ENCODE data around the gene AGPS.
"Not testable (repeated sequence)": the region's sequence is repeated elsewhere in the genome, so short reads cannot be mapped to it uniquely, and the experiment has no call there.

AGPS gene

DNA sequence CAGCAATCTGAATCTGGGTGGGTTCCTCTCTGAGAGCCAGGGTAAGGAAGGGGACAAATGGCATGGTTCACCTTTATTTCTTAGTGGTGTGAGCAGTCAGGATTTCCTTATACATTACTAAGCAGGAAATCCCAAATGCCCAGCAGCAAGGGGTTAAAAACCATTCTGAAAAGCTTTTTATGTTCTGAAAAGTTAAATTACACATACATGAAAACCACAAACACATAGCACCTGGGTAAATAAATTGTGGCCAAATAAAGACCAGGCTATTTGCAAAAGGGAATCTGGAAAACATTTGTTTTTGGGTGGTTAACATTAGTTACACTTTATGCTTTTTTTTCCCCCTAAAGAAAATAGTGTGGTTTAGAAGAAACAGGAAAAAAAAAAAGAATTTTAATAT lies 156.1 kb downstream of the AGPS start:
- ChIA-PET POLR2A (no interaction called here), CTCF (interaction anchor here (1.0 to 3.8 kb wide), 2 partner anchors 14 to 59 kb away, joined by 3 to 15 read pairs; no protein-coding TSS in a partner anchor)
- TF ChIP-seq, protein P1, sequence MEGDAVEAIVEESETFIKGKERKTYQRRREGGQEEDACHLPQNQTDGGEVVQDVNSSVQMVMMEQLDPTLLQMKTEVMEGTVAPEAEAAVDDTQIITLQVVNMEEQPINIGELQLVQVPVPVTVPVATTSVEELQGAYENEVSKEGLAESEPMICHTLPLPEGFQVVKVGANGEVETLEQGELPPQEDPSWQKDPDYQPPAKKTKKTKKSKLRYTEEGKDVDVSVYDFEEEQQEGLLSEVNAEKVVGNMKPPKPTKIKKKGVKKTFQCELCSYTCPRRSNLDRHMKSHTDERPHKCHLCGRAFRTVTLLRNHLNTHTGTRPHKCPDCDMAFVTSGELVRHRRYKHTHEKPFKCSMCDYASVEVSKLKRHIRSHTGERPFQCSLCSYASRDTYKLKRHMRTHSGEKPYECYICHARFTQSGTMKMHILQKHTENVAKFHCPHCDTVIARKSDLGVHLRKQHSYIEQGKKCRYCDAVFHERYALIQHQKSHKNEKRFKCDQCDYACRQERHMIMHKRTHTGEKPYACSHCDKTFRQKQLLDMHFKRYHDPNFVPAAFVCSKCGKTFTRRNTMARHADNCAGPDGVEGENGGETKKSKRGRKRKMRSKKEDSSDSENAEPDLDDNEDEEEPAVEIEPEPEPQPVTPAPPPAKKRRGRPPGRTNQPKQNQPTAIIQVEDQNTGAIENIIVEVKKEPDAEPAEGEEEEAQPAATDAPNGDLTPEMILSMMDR (IDR thresholded peaks at IDR 0.05; ENCODE audit: control extremely low read depth, extremely low read depth, low read depth, missing control alignments): no peak
- DNase-seq (ENCODE audit: extremely low spot score): no peak

DNA sequence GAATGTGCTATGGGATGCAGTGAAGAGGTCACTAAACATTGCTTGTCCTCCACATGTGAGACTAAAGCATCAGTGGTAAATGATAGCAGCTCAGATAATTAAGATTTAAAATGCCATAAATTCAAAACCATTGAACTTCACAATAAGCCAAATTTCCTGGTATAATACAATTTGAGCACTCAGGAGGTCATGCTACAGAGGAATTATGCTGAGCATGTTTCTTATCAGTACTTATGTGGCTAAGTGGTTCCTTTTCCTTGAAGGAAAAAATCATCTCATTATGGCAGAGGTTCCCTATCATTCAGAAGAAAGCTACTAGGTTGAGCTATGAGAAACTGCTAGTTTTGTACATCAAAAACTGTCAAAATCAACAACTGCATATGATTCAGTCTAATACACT lies 156.6 kb downstream of the AGPS start:
- POLR2A ChIA-PET: no interaction called here

DNA sequence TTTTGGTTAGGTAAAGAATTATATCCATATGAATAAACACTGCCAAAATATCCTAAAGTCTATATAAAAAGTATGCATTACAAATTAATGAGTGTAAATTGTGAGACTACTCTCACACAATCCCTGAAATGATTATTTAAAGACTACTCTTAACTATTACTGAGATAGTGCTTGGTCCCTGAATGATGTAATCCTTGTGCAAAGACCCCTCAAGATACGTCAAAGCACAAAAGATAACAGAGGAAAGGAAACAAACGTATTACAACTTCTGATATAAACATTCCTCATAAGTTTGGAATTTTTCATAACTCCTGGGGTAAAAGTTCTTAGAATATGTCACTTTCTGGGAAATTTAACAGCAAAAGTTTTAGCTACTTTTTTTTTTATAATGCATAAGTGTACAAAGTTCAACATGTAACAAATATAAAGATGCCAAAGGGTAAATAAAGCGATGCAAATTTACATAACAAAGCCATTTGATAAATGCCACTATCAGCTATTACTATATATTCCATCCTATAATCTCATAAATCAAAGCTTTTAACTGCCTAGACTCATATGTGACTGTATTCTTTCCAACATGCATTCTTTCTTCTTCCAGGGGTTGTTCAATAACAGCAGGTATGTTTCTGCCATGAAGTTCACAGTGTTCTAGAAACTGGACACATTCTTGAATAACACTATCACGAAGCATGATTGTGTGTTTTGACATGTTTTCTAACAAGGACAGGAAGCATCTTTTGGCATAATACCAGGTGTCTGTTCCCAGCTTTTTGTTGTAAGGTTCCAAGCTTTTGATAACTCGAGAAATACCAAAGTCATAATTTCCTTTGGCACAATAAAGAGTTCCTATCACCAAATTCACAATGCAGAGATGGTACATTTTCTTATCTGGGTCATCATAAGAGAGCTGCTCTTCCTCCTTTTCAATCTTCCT lies 158.0 kb downstream of the AGPS start:
- TF ChIP-seq, protein P1 (IDR thresholded peaks at IDR 0.05; ENCODE audit: control extremely low read depth, extremely low read depth, low read depth, missing control alignments): no peak
- no peak for DNase-seq (ENCODE audit: extremely low spot score)
- ChIA-PET POLR2A (no interaction called here), CTCF (interaction anchor here (3.8 kb wide), 1 partner anchor 15 kb away, joined by 15 read pairs; no protein-coding TSS in a partner anchor)

More for the DNA sequence above, 156.6 kb downstream of the AGPS start:
- TF ChIP-seq, protein P1 (IDR thresholded peaks at IDR 0.05; ENCODE audit: control extremely low read depth, extremely low read depth, low read depth, missing control alignments): no peak
- no peak for DNase-seq (ENCODE audit: extremely low spot score)
- CTCF ChIA-PET: interaction anchor here (1.0 to 3.8 kb wide), 2 partner anchors 14 to 59 kb away, joined by 3 to 15 read pairs; no protein-coding TSS in a partner anchor

DNA sequence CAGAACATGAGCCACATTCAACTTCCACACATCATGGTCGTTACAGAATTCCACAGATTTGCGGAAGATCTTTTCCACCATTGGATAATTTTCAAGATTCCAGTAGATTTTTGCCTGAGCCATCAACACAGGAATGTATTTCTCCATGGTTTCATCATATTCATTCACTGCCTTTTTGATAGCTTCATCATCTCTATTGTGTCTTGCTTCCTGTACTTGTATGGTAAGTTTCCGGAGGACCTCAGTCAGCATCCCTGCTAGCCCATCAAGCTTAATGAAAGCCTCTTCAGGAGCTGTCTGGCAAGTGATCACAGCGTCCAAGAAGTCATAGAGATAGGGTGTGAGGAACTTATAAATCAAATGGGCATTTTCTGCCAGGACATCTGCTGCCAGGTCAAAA lies 158.8 kb downstream of the AGPS start:
- POLR2A ChIA-PET; DNase-seq (ENCODE audit: extremely low spot score): not testable (repeated sequence)
- CTCF ChIA-PET: interaction anchor here (3.8 kb wide), 1 partner anchor 16 kb away, joined by 15 read pairs; no protein-coding TSS in a partner anchor

DNA sequence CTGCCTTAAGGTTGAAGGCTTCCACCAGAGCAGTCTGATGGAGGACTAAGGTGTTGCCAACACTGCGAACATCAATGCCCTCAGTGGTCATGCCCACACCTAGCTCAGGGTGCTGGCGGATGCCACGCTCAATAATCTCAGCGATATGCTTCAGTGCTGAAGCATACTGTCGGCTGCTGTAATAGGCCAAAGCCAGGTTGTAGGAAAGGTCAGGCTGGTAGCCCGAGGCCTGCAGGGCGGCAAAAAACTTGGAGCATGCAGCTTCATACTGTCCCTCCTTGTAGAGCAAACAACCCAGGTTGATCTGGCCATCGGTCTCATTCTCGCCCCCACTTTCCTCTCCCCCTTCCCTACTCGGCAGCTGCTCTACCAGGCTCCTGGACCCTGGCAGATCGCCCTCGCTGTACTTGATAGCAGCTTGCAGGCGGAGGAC lies 159.4 kb downstream of the AGPS start:
- ChIA-PET POLR2A (no interaction called here), CTCF (interaction anchor here (0.7 to 3.8 kb wide), 4 partner anchors 17 to 85 kb away, joined by 3 to 15 read pairs (median 3); no protein-coding TSS in a partner anchor)
- DNase-seq (ENCODE audit: extremely low spot score): no peak
- TF ChIP-seq, protein P1 (IDR thresholded peaks at IDR 0.05; ENCODE audit: control extremely low read depth, extremely low read depth, low read depth, missing control alignments): no peak

DNA sequence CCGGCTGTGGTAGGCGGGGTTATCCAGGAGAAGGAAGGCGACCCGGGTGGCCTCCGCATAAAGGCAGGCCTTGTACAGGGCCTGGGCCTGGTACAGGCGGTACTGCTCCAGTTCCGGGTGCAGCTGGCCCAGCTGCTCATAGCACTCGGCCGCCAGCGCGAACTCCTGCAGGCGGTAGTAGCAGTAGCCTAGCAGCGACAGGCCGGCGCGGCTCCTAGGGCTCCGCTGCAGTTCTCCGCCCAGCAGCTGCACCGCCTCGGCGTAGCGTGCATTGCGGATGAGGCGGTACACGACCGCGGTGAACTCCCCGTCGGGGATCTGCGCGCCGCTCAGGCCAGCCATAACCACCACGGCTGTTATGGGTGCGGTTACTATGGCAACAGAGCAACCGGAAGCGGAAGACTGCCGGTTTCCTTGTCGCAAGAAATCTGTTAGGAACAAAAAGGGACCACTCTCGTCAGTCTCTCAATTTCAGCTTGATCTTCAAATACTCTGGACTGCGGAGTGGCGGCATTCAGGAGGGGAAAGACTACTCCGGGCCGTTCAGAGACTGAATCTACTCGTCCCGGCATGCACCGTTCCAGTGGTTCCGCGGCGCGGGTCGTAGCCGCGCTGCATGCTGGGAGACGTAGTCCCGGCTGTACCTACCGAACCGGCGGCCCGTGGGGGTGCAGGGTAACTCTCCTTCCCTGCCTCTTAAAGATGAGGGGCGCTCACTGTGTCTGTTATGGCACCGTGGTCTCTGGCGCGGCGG lies 160.0 kb downstream of the AGPS start:
- POLR2A ChIA-PET: no interaction called here
- TF ChIP-seq, protein P1 (IDR thresholded peaks at IDR 0.05; ENCODE audit: control extremely low read depth, extremely low read depth, low read depth, missing control alignments): no peak
- peak; percentile 91 for DNase-seq (ENCODE audit: extremely low spot score)
- CTCF ChIA-PET: interaction anchor here (0.7 to 1.3 kb wide), 3 partner anchors 22 to 86 kb away, joined by 3 read pairs; no protein-coding TSS in a partner anchor

Measured in GM10248 (cell line).